Stimulated activated CD4-positive, alpha-beta T cell treated with anti-CD3 and anti-CD28 coated beads, TNF-alpha, amount 100 ng/mL, for 1 hour (primary cell): ENCODE results near the gene SHISAL1.

Source experiments
- DNase-seq, 3 donors: peaks; one replicate each; pipeline ENCODE4 v3.0.0-alpha.2; 2020; ENCODE audit warnings: low read depth in 3 of 3, low spot score in 1 of 3

Gene SHISAL1

DNA sequence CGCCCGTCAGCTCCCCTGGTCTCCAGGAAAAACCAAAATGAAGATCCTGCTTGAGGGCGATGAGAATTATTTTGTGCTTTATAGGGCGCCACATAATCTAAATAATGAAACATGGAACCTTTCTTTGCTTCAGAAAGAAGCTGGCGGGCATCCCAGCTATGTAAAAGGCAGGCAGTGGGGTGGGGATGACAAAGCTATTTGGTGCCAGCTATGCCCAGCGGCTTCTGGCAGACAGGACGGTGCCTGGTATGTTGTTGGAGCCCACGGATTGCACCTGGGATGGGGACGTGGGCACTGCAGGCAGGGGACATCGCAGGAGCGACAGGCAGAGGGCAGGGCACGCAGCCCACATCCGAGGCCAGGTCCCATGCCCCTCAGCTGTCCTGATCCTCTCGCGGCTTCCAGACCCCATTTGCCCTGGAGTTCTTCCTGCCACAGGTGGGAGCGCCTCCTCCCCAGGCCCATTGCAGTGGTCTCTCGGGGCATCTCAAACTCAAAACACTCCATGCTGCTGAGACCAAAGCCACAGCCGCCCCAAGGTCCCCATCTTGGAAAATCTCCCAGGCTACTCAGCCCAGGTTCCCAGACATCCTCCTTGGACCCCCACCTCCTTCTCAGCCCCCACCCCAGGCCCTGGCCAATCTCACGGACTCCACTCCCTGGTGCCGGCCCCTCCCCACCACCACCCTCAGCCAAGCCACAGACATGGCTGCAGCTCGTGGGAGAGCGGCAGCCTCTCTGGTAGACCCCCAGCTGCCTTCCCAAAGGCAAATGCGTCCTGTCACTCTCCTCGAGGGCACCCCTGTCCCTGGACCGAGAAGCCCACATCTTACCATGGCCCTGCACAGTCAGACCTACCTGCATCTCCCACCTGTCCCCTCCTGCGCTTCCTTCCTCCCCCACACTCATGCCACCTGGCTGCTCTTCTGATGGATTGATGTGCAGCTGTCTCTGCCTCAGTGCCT lies 45.7 kb downstream of the SHISAL1 start:
- DNase-seq: no peak

DNA sequence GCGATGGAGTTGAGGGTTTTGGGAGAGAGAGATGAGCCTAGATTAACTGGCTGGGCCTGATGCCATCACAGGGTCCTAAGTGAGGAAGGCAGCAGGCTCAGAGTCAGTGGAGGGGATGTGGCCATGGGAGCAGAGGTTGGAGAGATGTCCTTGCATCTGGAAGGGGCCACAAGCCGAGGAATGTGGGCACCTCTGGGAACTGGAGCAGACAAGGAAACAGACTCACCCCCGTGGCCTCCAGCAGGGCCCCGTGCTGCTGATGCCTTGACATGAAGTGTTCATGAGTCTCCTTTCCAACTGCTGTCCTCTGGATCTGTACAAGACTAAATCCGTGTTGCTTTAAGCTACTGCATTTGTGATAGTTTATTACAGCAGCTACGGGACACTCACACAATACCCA lies 49.2 kb downstream of the SHISAL1 start:
- no peak for DNase-seq

DNA sequence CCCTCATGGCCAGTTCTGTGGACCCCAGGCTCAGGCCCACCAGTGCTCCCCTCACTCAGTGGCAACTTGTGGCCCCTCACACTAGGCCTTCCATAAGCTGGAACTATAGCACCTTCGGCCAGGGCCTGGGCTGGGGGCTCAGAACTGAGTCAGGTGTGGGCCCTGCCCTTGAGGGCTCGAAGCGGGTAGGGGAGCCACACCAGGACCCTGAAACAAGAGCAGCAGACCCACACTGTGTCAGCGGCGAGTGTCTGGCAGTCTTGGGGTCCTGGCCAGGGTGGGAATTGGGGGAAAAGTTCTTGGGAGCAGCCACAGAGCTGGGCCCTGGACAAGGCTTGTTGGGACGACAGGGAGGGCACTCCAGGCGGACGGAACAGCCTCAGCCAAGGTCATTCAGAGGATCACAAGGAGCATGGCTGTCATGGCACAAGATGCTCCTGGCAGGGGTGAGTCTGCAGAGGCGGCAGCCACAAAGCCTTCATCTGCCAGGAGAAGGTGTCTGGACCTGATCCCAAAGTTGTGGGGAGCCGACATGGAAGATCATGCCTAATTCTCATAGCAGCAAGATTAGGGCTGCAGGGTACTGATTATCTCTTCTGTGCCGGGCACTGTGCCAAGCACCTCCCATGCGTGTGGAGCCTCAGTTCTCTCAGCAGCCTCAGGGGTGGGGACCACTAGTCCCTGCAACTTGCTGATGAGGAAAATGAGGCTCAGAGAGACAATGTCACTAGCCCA lies 50.7 kb downstream of the SHISAL1 start:
- no peak for DNase-seq

DNA sequence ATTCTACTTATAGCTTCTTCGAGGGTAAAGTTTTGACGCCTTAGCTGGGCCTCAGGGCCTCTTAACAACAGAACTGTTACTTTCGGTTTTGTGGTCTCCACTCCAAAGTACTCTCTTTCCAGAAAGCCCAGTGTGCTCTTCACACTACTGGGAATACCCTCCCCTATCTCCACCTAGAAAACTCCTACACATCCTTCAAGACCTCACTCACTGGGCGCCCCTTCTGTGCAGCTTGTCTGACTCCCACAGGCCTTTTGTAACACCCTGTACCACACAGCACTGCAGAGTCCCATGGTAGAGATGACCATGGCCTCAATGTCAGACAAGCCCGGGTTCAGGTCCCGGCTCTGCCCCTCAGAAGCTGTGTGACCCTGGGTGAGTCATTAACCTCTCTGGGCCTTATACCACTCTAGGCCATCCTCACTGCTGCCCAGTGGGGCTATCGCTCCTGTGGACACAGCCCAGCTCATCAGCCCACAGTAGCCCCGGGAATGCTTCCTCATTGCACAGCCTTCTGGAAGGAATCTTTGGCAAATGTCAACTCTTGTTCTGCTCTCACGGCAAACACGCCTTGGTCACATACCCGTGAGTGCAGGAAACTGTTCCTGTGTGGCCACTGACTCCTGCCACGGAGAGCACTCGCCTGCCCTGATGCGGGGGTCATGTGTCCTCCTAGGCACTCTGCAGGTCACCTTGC lies 51.4 kb downstream of the SHISAL1 start:
- DNase-seq: no peak

DNA sequence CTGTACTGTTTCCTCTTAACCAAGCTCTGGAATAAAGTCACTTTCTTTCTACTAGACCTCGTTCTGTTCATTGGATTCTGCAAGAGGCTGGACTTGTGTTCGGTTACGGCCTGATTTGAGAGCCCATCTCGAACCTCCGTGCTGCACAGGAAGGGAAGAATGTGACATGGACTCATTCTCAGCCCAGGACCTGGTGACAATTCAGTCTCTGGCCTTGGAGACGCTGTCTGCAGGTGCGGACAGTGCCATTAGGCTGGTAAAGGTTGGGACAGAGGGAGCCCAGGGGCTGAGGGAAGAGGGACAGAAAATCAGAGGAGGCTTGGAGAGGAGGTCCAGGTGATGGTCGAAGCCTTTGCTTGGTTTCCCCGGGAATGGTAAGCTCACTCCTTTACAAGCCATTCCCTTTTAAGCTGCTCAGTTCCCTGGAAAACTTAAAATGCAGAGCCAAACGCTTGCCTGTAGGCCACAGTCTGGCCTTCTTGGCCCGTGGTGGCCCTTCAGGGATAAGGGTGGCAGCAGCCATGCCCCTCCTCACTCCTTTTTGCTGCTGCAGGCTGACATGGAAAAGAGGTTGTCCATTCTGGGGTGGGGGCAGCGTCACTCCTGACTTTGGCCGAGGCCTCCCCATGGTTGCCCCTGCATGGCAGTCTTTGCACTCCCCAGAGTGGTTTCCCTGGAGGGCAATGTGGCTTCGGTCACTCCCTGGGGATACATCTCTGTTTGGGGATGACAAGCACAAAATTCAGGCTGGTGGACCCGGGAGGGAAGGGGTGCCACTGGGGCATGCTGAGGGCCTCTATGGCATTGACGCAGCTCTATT lies 52.3 kb downstream of the SHISAL1 start:
- no peak for DNase-seq

DNA sequence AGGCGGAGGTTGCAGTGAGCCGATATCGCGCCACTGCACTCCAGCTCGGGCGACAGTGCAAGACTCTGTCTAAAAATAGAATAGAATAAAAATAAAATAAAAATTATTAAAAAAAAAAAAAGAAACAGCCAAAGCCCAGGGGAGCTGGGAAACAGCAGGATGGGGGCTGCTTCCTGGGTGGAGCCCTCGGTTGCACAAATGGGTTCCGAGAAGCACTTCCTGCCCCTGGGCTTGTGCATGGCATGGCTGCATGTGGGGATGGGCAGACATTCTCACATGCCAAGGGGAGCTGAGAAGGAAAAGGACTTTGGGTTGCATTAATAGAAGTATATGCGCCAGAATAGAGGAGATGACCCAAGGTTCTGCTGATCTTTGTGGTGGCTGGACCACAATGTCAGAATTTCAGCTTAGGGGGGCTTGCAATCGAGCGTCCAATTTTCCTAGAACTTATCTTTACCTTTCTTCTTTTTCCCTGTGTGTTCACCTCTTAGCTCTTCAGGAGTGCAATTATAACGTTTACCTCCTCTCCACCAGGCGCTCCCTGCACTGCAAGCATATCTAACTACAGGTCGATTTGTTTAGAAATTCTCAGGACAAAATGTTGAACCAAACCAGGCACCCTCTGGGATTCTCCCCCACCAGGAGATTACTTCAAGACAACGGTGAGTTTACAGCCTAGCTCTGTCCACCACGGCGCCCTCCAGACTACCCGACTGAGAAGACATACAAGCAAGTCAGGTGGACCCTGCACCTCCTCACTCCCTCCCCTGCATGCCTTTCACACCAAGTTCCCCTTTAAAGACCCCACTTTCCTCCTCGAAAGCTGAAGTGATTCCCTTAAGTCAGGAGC lies 53.2 kb downstream of the SHISAL1 start:
- no peak for DNase-seq

DNA sequence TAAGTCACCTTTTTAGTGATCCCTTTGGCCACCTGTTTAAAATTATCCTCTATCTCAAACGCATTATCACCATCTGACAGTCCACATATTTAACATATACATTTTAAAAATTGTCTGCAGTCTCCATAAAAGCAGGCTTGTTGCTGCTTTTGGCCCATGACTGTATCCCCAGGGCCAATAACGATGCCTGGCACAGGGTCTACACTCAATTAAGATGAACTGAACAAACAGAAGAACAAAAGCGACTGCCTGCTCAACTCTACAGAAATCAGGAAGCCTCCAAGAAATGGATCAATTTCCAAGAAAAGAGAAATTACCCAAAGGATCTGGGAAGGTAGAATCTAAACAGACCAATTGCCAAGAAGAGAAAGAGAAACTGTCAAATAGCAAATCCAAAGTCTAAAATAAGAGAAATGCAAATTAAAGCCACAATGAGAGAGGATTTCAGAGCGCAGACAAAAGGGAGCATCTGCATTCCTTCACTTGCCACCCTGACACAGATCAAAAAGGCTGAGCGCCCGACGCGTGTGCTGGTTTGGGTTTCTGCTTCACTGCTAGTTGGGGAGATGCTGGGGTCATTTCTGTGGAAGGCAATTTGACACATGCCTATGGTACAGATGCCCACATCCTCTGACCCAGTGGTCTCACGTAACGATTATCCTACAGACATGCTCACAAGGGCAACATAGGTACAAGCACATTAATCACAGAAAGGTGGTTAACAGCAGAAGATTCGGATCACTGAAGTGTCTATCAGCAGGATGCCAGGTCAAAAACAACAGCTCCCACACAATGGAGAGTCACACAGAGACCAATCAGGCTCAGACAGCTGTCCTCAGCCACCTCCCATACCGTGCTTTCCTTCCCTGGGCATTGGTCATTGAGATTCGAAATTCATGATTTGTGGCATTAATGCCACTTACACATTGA lies 55.9 kb downstream of the SHISAL1 start:
- no peak for DNase-seq

DNA sequence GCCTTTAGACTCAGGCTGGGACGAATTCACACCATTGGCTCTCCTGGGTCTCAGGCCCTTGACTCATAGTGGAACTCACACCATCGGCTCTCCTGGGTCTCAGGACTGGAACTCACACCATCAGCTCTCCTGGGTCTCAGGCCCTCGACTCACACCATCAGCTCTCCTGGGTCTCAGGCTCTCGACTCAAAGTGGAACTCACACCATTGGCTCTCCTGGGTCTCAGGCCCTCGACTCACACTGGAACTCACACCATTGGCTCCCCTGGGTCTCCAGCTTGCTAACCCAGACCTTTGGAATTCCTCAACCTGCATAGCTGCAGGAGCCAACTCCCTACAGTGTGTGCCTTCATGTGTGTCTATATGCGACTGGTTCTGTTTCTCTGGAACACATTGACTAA lies 56.7 kb downstream of the SHISAL1 start:
- no peak for DNase-seq

DNA sequence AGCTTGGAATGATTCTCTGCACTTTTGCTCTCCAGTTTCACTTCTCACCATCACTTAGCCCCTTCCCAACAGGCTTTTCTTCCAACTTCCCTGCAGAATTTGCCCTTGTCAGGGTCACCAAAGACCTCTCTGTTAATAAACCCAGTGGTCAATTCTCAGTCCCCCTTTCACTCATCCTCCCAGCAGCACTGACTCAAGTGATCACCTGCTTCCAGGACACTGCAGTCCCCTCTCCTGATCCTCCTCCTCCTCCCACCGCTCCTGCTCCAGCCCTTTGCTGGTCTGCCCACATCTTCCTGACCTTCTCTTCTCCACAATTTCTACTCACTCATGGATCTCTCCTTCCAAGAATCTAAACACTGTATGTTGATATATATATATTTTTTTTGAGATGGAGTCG lies 57.9 kb downstream of the SHISAL1 start:
- no peak for DNase-seq

DNA sequence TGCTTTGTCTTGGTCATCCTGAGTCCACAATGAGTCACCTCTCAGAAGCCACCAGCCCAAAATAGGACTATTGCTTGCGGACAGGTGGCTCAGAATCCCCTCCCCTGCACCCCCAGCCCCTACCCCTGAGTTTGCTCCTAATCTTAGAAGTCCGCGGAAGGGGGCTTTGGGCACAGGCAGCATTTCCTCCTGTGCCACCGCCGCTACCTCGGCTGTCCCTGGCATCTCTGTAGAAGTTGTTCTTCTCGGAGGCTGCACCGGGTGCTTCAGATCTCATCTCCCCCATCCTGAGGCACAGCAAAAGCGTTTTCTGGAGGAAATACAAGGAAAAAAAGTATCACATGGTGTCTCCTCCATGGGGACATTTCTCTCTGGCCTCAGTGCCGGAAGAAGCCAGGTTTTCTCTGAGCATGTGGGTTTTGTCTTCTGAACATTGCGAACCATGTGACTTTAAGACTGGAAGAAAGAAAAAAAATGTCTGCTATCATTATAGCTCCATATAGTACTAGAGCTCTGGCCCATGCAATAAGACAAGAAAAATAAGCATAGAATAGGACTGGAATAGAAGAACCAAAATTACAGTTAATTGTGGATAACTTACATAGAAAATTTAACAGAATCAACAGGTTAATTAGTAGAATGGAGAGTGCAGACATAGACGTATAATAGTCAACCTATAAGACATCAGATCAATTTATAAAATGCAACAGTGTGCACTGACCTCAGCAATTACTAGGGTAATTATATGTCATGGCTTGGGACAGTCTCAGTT lies 63.2 kb downstream of the SHISAL1 start:
- no peak for DNase-seq

DNA sequence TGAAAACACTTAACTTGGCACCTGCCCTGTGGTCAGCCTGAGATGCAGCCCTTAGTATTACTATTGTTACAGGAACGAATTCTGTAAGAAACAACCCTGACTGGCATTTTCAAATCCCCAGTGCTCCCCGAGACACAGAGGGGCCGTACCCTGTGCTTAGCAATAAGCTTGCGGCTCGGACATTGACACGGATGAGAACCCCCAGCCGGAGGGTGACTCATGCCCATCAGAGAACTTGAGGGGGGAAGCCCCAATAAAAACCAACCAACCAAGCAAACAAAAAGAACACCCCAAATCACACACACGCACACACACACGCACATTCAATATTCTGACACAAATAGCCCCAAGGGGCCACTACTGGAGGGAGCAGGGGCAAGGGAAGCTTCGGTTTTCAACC lies 63.8 kb downstream of the SHISAL1 start:
- no peak for DNase-seq

DNA sequence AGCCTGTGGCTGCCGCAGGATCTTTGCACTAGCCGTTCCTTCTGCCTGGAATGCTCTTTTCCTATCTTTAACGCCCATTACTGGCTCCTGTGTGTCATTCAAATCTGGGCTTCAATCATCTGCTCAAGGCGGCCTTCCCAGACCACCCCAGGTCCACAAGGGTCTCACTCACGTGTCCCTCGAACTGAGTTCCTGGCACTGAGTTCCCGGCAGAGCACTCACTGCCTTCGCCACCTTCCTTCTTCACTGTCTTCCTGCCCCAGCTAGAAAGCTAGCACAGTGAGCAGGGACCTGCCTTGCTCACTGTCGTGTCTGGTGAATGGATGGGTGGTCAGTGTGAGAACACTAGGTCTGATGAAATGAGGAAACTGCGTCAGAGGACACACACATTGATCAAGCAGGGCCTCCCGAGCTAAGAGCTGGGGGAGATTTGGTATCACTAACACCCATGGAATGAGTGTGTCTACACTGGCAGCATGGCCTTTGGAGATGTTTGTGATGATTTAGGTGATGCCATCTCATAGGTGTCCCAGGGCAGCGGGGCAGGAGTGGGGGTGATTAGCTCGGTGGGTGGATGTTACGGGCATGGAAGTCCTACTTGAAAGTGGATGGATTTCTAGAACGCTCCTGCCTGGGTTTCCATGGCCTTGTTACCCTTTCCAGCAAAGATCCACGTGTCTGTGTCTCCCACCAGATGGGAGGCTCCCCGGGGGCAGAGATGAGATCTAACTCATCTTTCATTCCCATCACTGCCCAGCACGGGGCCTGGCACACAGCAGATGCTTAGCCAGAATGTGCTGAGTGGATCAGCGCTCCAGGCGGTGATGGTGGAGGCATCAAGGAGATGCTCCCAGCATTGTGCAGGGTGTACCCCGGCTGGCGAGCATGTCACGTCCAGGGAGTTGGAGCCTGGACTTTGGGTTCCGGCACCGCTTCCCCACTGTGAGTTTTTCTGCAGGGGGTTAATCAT lies 64.5 kb downstream of the SHISAL1 start:
- no peak for DNase-seq

DNA sequence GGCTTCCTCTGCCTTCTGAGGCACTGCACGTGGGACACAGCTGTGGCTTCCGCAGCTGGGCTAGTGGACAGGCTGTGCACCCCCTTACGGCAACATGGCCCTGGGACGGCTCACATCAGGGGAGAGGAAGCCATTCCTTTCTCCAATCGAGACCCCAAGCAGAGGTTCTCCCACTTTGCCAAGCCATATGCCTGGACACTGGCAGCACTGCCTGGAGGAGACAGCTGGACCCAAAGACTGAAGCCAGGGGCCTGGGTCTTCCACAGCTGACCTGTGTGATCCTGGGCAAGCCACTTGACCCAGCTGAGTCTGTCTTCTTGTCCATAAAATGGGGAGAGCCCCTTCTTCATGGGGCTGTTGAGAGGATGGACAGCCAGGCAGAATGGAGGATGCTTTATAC lies 65.4 kb downstream of the SHISAL1 start:
- no peak for DNase-seq

DNA sequence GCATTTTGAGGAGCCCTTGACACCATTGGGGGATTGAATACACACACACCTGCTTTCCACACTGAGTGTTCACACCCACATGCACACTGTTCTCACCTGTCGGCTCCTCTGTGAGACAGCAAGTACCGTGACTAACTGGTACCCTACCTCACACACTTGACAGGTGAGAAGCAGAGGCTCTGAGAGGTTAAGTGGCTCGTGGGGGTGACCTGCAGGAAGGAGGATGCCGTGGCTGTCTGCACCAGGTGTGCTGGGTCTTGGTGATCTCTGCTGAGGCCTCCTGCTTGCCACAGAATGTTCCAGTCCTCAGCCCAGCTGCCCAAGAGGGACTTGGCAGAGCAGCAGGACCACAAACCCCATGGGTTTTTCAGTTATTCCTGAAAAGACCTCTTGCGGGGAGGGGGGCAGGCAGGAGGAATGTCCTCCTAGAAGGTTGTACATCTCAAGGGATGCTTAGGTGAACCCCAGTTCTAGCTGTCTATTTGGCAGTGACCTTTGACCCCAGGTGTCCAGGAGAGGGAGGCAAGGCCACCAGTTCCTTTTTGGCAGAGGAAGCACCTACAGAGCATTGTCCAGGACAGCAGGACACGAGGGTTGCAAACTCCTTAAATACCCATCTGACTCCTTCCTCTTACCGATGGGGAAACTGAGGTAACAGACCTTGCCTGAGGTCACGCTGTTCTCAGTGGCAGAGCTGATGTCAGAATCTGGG lies 66.0 kb downstream of the SHISAL1 start:
- no peak for DNase-seq

DNA sequence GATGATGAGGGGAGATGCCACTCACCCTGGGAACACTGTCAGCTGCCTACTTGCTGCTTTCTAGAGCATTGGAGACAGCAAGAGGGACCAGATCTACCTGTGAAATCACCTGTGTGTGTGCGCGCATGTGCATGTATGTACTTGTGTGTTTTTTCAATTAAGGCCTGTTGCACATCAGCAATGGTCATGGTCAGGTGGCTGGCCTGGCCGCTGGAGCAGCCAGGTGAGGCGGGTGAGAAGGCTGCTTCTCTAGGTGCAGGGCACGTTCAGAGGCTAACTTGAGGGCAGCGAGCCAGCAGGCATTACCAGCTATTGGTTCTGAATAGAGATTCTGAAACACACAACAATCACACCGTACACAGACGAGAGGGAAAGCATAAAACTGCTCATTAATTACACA lies 66.9 kb downstream of the SHISAL1 start:
- DNase-seq: no peak

DNA sequence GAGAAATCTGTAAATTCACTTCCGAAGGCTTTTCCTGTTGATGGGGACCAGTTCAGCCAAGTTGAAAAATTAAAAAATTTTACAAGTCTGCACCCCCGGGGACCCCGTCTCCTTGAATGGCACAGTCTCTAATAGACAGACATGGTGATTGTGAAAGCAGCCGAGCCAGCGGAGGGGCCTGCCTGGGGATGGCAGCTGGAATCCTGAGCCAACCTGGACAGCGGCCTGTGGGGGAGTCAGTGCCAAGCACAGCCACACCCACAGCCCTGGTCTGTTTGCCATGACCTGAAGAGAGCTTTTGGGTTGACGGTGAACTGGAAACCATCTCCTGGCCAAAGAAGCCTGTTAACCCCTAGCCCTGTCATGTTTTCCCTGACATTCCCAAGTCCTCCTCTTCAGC lies 67.3 kb downstream of the SHISAL1 start:
- DNase-seq: no peak
